Muscle layer of colon (tissue), 2 donors: ENCODE measurements around the gene KHNYN.

Experiments used
- H3K27ac ChIP-seq: one replicate; pipeline ENCODE4 v1.7.0; 2013; ENCODE audit warnings: low read depth, mild to moderate bottlenecking, low read length, moderate library complexity
- H3K27me3 ChIP-seq, 2 donors: one replicate each; pipeline ENCODE4 v1.7.0; 2013; ENCODE audit warnings: low read length in 2 of 2, mild to moderate bottlenecking in 2 of 2; ENCODE audit not compliant: insufficient read depth in 2 of 2, control insufficient read depth in 1 of 2
- H3K36me3 ChIP-seq: one replicate; pipeline ENCODE4 v1.7.0; 2013; ENCODE audit warnings: mild to moderate bottlenecking, low read length; ENCODE audit not compliant: insufficient read depth
- H3K4me1 ChIP-seq: one replicate; pipeline ENCODE4 v1.7.0; 2013; ENCODE audit warnings: mild to moderate bottlenecking, low read length; ENCODE audit not compliant: insufficient read depth
- H3K4me3 ChIP-seq, 2 donors: one replicate each; pipeline ENCODE4 v1.7.0; 2013; ENCODE audit warnings: low read length in 2 of 2, low read depth in 1 of 2, mild to moderate bottlenecking in 1 of 2, moderate library complexity in 1 of 2
- H3K9ac ChIP-seq: one replicate; pipeline ENCODE4 v1.7.0; 2013; ENCODE audit warnings: low read length
- H3K9me3 ChIP-seq: one replicate; pipeline ENCODE4 v1.7.0; 2013; ENCODE audit warnings: mild to moderate bottlenecking, low read length
- donor health status: abdominal sarcoma.
- donor health status: Adenocarcinoma of cecum.

Gene KHNYN

GRCh38 chr14:24415421-24416253 lies 14.1 kb upstream of the KHNYN start:
- no peak overlapping the region for H3K27ac ChIP-seq
- no peak overlapping the region for H3K9ac ChIP-seq
- H3K27me3 ChIP-seq: no peaks in the 10 kb centered on the region
- no peaks in the 10 kb centered on the region for H3K9me3 ChIP-seq
- no peak overlapping the region for H3K4me3 ChIP-seq
- H3K4me1 ChIP-seq: peaks cover 8% of the 10 kb centered on the region
- H3K36me3 ChIP-seq: peaks cover 14% of the 10 kb centered on the region

- Histone ChIP-seq H3K36me3 (peaks cover 14% of the 10 kb centered on the region), H3K4me1 (peaks cover 8% of the 10 kb centered on the region), H3K27ac (no peak overlapping the region)
These were observed 13.4 kb upstream of the KHNYN start for GRCh38 chr14:24416254-24416931.

GRCh38 chr14:24416932-24417619 lies 12.7 kb upstream of the KHNYN start:
- H3K4me1 ChIP-seq: peaks cover 8% of the 10 kb centered on the region
- no peak overlapping the region for H3K27ac ChIP-seq
- H3K9me3 ChIP-seq: no peaks in the 10 kb centered on the region
- no peak overlapping the region for H3K9ac ChIP-seq
- H3K36me3 ChIP-seq: peaks cover 14% of the 10 kb centered on the region
- no peaks in the 10 kb centered on the region for H3K27me3 ChIP-seq
- no peak overlapping the region for H3K4me3 ChIP-seq

More at GRCh38 chr14:24416254-24416931, 13.4 kb upstream of the KHNYN start:
- no peaks in the 10 kb centered on the region for H3K9me3 ChIP-seq
- H3K27me3 ChIP-seq: no peaks in the 10 kb centered on the region
- no peak overlapping the region for H3K9ac ChIP-seq
- H3K4me3 ChIP-seq: no peak overlapping the region

DNA sequence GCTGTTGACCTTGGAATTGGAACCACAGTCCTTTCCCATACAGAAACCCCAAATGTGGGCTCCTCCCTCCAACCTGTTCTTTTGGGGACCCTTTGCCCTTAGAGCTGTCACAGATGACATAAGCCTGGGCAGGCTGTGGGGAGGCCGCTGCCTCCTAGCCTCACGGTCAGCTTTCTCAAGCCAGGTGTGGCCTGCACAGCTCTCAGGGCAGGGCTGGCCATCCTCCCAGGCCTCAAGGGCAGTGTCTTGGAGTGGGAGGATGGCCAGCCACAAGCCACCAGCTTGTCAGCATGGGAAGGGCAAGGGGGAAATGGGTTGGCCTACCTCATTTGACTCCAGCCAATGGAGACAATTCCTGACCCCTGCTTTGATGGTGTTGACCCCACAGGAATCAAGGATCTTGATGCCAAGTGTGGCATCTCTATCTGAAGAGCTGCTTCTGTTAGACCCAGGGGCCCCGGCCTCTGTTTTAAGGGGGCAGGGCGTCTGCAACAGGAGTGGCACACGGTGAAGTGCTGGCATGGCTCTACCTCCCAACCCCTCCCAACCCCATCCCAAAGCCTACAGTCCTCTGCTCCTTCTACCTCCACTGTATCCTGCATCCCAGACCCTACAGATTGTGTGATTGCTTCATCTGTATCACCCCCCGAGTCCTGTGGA lies 11.8 kb upstream of the KHNYN start:
- Histone ChIP-seq H3K9me3 (no peaks in the 10 kb centered on the region), H3K27me3 (no peaks in the 10 kb centered on the region), H3K27ac (no peak overlapping the region), H3K9ac (no peak overlapping the region), H3K36me3 (peaks cover 14% of the 10 kb centered on the region), H3K4me3 (no peak overlapping the region), H3K4me1 (peaks cover 8% of the 10 kb centered on the region)

GRCh38 chr14:24418492-24418873 lies 11.3 kb upstream of the KHNYN start:
- H3K9me3 ChIP-seq: no peaks in the 10 kb centered on the region
- peaks cover 13% of the 10 kb centered on the region for H3K36me3 ChIP-seq
- H3K4me1 ChIP-seq: peaks cover 8% of the 10 kb centered on the region
- H3K4me3 ChIP-seq: no peak overlapping the region
- no peak overlapping the region for H3K27ac ChIP-seq
- no peak overlapping the region for H3K9ac ChIP-seq
- no peaks in the 10 kb centered on the region for H3K27me3 ChIP-seq

- Histone ChIP-seq H3K36me3 (no peaks in the 10 kb centered on the region), H3K9ac (no peak overlapping the region), H3K27me3 (no peaks in the 10 kb centered on the region), H3K27ac (no peak overlapping the region), H3K4me3 (no peak overlapping the region), H3K4me1 (peaks cover 8% of the 10 kb centered on the region), H3K9me3 (no peaks in the 10 kb centered on the region)
These were observed 7.5 kb upstream of the KHNYN start for GRCh38 chr14:24422261-24422660.

DNA sequence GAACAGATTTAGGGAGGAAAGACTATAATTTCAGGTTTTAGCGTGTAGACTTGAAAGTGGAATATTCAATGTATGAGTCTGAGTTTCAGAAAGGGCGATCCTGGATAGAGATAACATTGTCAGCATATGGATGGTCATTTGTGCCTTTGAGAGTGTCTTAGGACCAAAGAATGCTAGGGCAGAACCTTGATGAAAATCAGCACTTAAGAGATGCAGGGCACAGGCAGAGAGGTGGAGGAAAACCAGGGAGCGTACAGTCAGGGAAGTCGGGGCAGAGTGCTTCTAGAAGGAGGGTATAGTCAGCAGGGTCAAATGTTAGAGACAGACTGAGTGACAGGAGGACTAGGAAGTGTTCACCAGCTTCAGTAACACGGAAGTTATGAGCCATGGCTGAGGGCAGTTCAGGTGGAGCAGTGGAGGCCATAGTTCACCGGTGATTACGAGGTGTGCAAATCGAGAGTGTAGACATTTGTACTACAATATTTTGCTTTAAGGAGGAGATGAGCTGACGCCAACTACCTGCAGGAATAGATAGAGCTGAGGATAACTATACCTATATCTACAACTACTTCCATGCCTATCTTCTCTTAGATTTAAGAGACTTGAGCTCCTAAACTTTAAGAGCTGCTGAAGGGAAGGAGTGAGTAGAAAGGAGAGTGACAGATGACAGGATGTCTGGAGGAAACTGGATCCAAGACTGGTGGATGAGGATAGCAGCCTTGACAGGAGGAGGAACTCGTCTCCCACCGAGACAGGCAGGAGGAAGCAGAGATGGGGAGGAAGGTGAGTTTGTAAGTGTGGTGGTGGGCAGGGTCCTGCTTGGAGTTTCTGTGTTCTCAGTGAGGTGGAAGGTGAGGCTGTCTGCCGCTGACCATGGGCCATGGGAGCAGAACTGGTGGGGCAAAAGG lies 6.8 kb upstream of the KHNYN start:
- H3K27ac ChIP-seq: no peak overlapping the region

DNA sequence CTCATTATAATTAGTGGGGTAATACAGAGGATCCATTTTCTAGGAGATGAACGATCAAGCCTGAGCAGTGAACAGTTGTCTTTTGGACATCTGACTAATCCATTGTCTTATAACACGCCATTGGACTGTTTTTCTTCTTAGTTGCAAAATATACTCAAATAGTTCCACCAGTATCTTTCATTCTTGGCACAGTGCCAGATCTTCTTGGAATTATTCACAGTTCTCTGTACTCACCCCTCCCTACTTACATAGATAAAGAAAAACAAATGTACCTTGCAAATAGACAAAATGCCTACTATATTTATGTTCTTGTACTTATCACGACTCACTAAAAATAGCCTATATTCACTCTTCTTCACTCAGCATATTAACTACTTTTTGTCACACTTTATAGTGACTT lies 4.0 kb upstream of the KHNYN start:
- Histone ChIP-seq H3K4me1 (peaks cover 7% of the 10 kb centered on the region), H3K9ac (no peak overlapping the region), H3K9me3 (no peaks in the 10 kb centered on the region), H3K27ac (no peak overlapping the region), H3K4me3 (no peak overlapping the region), H3K36me3 (no peaks in the 10 kb centered on the region), H3K27me3 (no peaks in the 10 kb centered on the region)

More for the DNA sequence above, 6.8 kb upstream of the KHNYN start:
- Histone ChIP-seq H3K9ac (no peak overlapping the region), H3K4me3 (no peak overlapping the region), H3K27me3 (no peaks in the 10 kb centered on the region), H3K36me3 (no peaks in the 10 kb centered on the region), H3K9me3 (no peaks in the 10 kb centered on the region), H3K4me1 (peaks cover 8% of the 10 kb centered on the region)

DNA sequence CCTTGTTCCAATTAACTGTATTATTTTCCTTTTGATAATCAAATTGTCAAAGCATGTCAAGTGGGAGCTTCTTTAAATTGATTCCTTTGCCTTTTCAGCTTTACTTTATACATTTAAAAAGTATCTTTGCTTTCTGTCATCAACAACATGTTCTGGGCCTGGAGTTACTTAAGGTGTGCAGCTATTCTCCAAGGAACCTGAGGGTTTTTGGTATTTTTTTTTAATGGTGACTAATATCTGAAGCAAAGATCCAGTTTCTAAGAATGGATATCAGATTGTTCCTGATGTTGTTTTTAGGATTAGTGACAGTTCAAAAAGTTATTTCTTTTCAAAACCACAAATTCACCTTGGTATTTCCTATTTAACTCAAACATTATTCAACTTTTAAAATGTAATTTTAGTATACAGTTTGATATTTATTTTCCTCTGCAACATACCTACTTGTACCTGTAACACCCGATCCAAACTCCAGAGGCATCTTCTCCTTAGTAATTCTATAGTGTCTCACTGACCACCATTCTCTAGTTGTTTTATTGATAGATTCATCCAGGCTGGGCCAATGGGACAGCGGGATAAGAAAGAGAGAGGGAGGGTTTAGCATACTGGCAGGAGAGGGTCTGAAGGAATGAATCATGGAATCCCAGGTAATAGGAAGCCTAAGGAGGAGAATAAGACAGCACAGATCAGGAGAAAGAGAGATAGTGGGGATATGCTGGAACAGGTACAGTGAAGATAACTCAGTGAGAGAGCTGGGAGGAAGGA lies 3.4 kb upstream of the KHNYN start:
- Histone ChIP-seq H3K4me3 (no peak overlapping the region), H3K9ac (no peak overlapping the region), H3K27me3 (no peaks in the 10 kb centered on the region), H3K36me3 (peaks cover 4% of the 10 kb centered on the region), H3K9me3 (no peaks in the 10 kb centered on the region), H3K4me1 (peaks cover 13% of the 10 kb centered on the region), H3K27ac (no peak overlapping the region)

DNA sequence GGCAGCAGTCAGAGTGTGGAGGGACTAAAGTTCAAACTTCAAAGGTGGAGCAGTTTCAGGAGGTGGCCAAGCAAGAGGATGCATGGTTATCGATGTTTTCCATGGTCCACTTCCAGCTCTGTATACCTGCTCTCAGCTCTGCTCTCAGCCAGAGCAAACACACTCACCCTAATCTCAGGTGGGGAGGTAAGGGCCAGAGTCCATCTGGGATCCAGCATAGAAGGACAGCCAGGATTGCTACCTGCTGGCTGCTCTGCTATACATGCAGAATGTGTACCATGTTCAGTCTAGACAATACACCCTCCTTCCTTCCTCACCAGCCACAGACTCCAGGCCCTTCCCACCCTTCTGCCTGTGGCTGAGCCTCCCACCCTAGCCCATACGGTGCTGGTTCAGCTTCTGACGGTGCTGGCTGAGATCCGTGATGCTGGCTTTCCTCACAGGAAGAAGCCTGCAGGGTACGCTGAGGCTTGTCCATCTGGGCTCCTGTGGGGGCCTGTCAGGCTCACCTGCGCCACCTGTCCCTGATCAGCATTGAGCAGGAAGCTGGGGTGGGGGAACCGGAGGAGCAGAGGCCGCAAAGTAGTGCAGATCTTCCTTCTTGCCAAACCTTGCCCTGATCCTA lies 2.7 kb upstream of the KHNYN start:
- peaks cover 20% of the 10 kb centered on the region for H3K4me1 ChIP-seq
- H3K9me3 ChIP-seq: no peaks in the 10 kb centered on the region
- no peak overlapping the region for H3K27ac ChIP-seq
- no peaks in the 10 kb centered on the region for H3K27me3 ChIP-seq
- H3K4me3 ChIP-seq: no peak overlapping the region
- H3K9ac ChIP-seq: no peak overlapping the region
- H3K36me3 ChIP-seq: peaks cover 11% of the 10 kb centered on the region
